ENCODE results near the gene PNPLA5.

- TF ChIP-seq CTCF (IDR thresholded peaks at IDR 0.05) (no peak), POLR2A (IDR thresholded peaks at IDR 0.05) (no peak)
Observed at GRCh38 chr22:43900206-43900605, 8.4 kb upstream of the PNPLA5 start.

All from heart left ventricle (tissue), 13 donors.